GM19025 (cell line): Measurements from ENCODE around the gene IGSF3.
"Not testable (repeated sequence)": the region's sequence is repeated elsewhere in the genome, so short reads cannot be mapped to it uniquely, and the experiment has no call there.

Source experiments
- ATAC-seq: cut with Tn5 transposase; IDR thresholded peaks from one replicate; pipeline ENCODE4 v1.9.1; 2021; ENCODE audit warnings: mild to moderate bottlenecking, low read depth, moderate library complexity; ENCODE audit not compliant: unreplicated experiment

The IGSF3 gene

DNA sequence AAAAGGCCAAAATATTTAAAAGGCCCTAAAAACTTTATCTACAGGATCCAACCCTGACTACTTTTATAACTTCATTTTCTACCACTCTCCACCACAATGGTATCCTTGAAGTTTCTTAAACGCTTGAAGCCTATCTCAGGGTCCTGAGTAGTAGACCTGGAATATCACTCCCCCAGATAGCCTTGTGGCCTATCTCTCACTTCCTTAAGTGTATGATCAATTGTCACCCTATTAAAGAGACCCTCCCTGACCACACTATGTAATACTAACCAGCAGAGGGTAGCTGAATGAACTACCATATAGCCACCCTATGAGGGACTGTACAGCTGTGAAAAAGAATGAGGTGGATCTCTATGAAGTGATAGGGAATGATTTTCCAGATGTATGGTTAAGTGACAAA, 102.3 kb downstream of the IGSF3 start:
- ATAC-seq, result no peak

DNA sequence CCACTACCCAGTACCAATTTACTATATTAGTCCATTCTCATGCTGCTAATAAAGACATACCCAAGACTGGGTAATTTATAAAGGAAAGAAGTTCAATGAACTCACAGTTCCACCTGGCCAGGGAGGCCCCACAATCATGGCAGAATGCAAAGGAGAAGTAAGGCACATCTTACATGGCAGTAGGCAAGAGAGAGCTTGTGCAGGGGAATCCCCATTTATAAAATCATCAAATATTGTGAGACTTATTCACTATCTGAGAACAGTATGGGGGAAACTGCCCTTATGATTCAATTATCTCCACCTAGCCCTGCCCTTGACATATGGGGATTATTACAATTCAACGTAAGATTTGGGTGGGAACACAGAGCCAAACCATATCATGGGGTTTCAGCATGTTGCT, 103.1 kb downstream of the IGSF3 start:
- ATAC-seq, result no peak

DNA sequence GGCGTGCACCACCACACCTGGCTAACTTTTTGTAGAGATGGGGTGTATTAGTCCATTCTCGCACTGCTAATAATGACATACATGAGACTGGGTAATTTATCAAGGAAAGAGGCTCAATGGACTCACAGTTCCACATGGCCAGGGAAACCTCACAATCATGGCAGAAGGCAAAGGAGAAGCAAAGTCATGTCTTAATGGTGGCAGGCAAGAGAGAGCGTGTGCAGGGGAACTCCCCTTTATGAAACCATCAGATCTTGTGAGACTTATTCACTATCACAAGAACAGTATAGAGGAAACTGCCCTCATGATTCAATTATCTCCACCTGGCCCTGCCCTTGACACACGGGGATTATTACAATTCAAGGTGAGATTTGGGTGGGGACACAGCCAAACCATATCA, 105.1 kb downstream of the IGSF3 start:
- not testable (repeated sequence) for ATAC-seq

DNA sequence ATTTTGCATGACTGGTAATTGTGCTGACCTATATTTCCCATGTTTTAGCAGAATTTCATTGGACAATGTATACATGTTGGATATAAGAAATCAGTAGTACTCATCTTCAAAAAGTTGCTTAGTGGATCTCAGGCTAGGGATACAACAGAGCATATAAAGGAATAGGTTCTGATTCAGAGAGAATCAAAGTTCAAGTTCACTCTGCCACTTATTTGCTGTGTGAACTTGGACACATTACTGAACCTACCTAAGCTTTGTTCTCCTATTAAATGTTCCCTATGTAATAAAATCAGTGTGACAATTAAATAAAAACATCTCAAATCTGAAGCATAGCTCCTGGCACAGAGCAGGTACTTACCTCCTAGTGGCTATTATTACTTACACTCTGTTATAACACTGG, 106.0 kb downstream of the IGSF3 start:
- ATAC-seq, result no peak

DNA sequence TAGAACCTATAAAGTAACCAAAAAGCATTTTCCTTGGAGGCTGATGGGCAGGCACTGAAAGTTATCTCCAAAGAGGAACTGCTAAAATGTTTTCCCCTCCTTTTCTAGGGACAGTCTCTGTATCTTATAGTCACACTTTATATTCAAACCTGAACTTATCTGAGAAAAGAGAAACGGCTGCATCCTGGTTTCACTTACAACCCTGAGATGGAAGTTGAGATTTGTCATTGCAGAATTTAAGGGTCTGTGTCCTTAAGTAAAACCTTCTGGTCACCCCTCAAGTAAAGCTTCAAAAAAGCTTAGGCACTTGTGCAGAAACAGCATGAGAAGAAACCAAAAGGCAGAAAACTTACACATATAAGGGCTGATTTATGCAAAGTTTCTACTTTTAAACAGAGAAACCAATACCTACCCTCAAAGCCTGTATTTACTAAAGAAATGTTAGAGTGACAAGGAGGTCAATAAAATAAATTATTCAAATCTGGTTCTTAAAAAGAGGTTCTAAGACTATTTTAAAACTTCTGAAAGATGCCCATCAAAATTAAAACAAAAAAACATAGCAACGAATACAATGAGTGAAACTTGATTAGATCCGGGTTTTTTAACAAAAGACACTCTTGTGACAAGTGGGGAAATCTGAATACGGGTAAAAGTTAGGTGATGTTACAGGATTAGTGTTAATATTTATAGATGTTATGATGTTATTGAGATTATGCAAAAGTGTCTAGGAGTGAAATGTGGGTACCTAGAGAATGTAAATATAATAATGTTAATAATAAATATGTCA, 106.6 kb downstream of the IGSF3 start:
- ATAC-seq, result no peak

DNA sequence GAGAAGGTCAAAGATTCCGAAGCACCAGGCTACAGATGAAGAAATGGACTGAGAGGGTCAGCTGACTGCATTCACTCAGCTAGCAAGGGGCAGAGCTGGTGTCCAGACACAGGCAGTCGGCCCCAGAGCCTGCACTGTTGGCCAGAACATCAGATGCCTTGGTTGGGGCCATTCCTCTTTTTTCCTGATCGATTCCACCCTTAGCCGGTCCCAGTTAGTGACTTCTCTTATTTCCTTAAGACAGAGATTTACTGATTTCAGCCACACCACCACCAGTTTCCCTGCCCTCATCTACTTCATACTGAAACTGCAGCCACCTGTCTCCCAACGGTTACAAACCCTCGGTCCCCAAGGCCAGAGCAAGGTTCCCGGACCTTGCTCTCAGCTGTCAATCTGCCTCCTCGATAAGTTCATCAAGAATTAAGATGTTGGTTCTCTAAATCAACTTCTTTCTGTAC, 108.2 kb downstream of the IGSF3 start:
- ATAC-seq, result peak; percentile 33

DNA sequence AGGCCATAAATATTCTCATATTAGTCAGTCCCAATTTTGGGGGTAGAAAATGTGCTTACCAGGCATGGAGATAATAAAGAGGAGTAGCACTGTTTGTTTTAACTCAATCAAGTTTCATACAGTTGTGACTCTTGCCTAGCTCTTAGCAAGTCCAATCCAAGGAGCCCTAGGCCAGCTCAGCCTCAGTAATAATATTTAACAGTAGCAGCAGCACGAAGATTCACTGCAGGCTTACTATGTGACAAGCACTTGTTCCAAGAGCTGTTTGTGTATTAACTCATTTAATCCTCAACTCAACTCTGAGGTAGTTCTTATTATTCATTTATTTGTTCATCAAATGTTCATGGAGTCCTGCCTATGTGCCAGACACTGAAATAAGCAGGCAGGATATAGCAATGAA, 109.0 kb downstream of the IGSF3 start:
- no peak for ATAC-seq

DNA sequence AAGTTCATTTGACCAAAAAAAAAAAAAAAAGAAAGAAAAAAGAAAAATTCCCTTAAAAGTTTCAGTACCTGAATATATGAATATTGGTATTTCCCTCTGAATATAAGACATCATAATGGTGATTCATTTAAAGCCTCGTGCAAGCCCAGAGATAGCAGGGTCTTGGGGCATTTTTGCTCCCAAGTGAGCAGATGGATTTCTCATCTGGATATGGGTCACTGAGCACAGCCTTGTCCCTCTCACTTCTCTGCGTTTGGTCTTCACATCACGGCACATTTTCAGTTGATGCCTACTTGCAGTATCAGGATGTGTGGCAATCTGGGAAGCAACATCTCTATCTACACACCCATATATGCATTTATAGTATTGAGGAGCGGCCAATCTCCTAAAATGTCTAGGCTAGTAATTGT, 109.4 kb downstream of the IGSF3 start:
- peak; percentile 27 for ATAC-seq

DNA sequence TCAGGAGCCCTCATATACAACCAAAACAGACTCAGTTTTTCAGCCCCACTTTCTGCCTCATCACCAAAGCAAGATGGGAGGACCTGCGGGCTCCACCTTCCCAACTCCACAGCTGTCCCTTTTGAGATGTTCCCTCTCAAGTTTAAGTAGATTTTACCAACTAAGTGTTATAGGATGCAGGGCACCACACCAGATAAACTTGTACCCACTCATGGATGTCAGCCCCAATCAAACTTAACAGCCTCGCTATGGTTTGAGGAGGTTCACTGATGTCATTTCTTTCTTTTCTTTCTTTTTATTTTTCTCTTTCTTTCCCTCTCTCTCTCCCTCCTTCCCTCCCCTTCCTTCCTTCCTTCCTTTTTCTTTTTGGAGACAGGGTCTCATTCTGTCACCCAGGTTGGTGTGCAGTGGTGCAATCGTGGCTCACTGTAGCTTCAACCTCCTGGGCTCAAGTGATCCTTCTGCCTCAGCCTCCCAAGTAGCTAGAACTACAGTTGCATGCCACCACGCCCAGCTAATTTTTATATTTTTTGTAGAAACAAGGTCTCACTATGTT, 110.1 kb downstream of the IGSF3 start:
- ATAC-seq, result no peak

DNA sequence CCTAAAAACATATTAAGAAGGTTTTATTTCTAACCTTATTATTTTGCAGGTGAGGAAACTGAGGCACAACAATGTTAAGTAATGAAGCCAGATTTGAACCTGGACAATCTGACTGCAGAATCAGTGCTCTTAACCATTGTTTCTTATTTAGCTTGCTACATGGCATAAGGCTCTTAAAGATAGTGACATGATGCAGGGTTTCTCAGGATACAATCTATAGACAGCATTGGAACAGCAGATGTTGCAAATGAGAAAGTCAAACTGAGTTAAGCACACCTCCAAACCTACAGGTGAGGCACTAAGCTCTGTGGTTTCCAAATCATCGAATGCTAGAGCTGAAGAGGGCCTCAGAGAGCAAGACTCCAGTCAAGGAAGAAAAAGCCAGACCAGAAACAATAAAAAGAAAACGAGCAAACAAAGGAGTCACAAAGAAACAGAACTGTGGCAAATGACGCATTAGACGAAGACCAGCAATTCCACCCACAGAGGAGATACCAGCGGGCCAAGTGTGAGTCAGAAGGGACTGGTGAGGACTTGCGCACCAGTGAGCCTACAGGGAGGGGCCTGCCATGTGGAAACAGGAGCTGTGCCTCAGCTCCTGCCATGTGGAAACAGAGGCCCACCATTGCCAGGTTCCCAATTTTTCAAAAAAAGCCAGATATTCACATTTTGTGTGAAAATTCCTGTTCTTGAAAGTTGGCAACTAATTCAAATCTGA, 111.1 kb downstream of the IGSF3 start:
- ATAC-seq, result peak; percentile 47

DNA sequence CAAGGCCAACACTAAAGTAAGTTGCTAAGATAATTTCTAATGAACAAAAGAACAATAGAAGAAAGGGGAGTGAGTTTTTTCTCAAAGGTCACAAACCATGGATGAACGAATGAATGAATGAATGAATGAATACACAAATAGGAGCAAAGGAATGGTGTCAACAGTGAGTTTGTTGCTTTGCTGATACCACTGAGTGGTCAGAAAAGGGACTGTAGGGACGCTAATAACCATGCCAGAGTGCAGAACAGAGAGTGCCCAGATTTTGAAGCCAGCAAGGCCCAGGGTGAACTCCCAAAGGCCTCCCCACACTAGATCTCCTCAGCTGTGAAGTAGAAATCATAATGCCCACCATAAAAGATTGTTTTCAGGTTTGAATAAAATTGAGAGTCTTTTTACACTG, 112.6 kb downstream of the IGSF3 start:
- no peak for ATAC-seq

DNA sequence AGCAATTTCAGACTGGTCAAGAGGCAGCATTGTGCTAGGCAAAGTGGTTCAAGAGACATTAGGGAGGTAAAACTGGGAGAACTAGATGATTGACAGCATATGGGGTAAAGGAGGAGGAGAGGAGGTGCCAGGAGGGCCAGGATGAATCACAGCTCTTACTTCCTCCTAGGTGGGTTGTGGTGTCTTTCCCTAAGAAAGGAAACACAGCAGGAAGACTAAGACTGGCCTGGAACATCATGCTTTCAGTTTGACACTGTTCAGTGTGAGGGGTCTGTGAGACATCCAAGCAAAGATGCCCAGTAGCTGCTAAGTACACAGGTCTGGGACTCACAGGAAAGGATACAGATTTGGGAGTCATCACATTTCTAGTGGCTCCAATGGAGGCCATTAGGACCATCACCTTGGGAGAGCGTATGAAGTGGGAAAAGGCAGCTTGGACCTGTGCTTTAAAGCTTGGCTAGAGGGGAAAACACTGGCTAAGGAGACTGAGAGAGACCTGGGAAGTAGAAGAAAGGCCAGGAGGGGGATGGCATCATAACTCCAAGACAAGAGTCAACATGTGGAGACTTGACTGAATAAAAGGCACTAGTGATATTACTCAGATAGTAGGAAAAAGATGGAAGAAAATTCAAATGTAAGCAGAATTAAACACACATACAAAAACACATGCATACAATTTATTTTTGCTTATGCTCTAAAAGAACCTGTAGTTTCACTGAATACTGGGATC, 114.0 kb downstream of the IGSF3 start:
- no peak for ATAC-seq

DNA sequence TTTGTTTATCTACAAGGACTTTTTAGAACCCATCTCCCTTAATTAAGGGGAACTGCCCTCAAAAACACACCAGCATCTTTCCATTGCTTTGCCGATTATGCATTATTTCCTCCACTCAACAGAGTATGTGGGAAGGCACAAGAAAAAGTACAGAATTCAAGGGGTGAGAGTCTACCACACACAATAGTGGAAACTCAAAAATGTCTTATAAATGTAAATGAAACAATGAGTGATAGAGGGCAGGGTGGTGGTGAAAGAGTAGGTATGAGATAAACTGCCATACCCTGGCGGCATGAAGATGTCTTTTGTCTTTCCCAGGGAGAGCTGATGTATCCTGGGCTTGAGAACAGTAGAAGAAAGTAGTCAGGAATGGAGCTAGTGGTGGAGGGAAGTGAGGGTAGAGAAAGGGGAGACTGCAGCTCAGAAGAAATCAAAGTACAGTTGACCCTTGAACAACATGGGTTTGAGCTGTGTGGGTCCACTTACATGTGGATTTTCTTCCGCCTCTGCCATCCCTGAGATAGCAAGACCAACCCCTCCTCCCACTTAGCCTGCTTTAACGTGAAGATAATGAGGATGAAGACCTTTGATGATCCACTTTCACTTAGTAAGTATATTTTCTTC, 121.1 kb downstream of the IGSF3 start:
- no peak for ATAC-seq

DNA sequence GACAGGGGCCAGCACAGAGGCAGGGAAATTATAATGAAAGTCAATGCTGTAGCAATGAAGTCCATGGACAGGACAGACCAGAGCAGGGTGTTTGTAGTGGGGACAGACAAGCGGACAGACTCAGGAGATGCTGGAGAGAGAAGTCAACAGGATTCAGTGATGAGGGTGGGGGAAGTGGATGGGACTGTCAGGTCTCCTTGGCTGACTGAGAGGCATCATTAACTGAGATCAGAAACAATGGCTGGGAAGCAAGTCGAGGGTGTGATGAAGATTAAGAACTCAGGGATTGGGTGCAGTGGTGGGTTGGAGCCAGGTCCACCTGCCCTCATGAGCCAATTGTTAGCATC, 122.2 kb downstream of the IGSF3 start:
- ATAC-seq, result peak; percentile 1

DNA sequence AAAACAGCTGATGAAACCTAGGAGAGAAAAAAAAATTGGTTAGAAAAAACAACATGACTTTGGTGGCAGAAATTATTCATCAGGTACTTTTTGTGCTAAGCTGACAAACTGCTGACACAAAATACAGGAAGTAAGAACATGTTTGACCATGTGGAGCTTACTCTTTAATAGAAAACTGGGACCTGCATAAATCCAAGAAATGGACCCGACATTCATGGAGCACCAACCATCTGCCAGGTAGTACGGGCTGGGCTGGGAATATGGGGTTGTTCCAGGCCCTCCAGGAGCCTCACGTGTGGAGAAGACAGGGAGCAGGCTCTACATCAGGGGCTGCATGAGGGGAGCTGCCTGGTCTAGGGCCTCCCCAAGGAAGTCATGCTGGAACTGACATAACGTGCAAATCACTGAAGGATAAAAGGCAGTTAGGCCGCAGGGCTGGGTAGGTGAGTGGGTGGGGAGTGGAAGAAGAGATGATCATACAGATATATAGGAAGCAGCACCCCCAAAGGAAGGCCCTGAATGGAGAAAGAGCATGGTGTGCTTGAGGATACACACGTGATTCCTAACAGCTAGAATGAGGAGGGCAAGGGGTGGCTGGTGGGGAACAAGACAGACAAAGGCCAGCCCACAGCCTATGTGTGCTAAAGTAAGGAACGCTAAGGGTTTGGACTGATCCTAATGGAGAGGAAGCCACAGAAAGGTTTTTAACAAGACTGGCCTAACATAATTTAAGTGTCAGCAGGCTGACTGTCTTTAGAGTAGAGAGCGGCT, 122.8 kb downstream of the IGSF3 start:
- peak; percentile 39 for ATAC-seq

DNA sequence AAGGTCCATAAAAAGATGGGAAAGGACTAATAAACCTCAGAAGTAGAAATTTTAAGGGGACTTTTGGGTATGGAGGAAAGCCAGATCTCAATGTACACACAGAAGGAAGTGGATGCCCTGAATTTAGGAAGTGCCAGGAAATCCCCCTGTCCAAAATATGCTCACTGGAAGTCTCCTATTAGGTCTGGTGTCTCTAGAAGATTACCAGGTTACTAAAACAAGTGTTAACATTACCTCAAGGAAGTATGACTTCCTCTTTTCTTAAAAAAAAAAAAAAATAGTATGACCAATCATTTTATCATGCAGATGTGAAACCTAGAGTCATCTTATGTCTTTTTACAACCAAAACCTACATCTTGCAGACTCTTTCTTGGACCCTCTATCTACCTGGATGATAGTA, 127.4 kb downstream of the IGSF3 start:
- peak; percentile 29 for ATAC-seq

DNA sequence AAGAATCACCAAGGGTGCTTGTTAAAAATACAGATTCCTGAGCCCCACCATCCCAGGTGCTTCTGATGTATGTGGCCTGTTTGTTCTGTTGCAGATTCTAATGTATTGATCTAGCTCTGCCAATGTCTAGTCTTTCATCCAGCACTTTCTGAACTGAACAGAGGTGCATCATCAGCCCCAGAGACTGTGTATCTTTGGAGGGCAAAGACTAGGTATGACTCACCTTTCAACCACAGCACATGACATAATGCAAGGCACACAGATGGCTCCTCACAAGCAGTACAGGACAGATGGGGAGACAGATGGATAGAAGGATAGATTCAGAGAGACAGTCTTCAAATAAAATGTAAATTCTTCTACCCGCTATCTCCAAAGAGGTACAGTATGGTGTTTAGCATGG, 129.0 kb downstream of the IGSF3 start:
- ATAC-seq, result peak; percentile 73

DNA sequence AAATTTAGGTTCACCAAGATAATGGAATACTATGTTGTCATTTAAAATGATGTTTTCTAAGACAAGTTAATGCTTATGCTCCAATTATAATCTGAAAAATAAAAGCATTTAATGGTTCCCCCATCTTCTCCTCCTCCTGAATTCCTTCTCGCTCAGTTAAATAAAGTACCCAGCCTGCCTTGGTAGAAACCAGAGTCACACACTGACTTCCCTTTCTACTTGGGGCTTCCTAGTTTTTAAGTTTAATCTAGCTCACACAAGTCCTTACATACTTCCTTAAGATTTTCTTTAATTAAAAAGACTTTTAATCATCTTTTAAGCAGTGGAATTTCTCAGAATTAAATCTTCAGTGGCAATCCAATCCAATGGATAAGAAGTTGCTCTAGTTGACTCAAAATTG, 129.6 kb downstream of the IGSF3 start:
- ATAC-seq, result no peak

DNA sequence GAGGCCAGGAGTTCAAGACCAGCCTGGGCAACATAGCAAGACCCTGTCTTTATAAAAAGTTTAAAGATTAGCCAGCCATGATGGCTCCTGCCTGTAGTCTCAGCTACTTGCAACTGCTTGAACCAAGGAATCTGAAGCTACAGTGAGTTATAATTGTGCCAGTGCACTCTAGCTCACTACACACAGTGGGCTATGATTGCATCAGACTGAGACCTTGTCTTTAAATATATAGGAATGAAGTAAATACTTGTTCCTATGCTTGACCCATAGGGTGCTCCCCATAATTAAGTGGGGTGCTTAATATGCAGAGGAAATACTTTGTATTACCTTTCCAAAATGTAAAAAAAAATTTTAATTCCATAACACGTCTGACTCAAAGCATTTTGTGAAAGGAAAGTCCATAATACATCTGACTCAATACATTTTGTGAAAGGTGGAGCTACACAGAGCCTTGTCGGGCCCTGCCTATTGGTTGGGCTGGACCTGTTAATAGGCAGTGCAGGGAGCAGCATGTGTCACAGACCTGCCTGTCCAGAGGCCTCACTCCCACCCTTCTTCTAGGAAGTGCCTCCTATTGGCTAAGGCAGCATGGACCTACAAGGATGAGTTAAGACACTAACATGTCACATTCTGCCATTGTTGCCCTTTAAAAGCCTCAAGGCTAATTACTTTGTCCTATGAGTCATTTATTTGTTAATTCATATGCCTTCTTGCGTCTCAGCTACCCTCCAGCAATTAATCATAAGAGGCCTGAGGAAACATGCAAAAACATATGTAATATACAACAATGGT, 130.3 kb downstream of the IGSF3 start:
- ATAC-seq, result no peak
